Liver (tissue), 9 donors: Measurements from ENCODE around the gene GORASP2. TPM values are rescaled to one million over a fixed set of nuclear protein-coding genes. Genes with fewer than 3 reads are reported as not detected.

Experiments used
- DNase-seq: peaks from one replicate; pipeline ENCODE4 v3.0.0-alpha.2; 2017; ENCODE audit warnings: low spot score
- H3K27ac ChIP-seq, 2 donors: one replicate each; pipeline ENCODE4 v1.7.0; 2013; ENCODE audit warnings: inconsistent platforms in 2 of 2, low read length in 2 of 2, control low read depth in 1 of 2, low read depth in 1 of 2, mild to moderate bottlenecking in 1 of 2
- H3K27me3 ChIP-seq, 4 donors: one replicate each; pipeline versions ENCODE4 v1.6.1 to v1.7.0; 2013; ENCODE audit warnings: low read length in 3 of 4, inconsistent platforms in 1 of 4, mild to moderate bottlenecking in 1 of 4, moderate library complexity in 1 of 4; ENCODE audit not compliant: control insufficient read depth in 4 of 4, insufficient read depth in 4 of 4
- H3K36me3 ChIP-seq, 4 donors: one replicate each; pipeline versions ENCODE4 v1.6.1 to v1.7.0; 2013; ENCODE audit warnings: low read length in 3 of 4, mild to moderate bottlenecking in 3 of 4, low read depth in 1 of 4, moderate library complexity in 1 of 4; ENCODE audit not compliant: control insufficient read depth in 4 of 4, insufficient read depth in 3 of 4
- H3K4me1 ChIP-seq, 4 donors: one replicate each; pipeline versions ENCODE4 v1.6.1 to v1.7.0; 2013; ENCODE audit warnings: low read length in 3 of 4, mild to moderate bottlenecking in 3 of 4, moderate library complexity in 1 of 4; ENCODE audit not compliant: control insufficient read depth in 4 of 4, insufficient read depth in 4 of 4
- H3K4me3 ChIP-seq, 3 donors: one replicate each; pipeline versions ENCODE4 v1.6.1 to v1.7.0; 2013; ENCODE audit warnings: low read length in 3 of 3, control low read depth in 1 of 3, low read depth in 1 of 3, mild to moderate bottlenecking in 1 of 3
- H3K9ac ChIP-seq, 2 donors: one replicate each; pipeline ENCODE4 v1.7.0; 2013; ENCODE audit warnings: low read length in 2 of 2, mild to moderate bottlenecking in 2 of 2, moderate library complexity in 2 of 2, control low read depth in 1 of 2, low read depth in 1 of 2
- H3K9me3 ChIP-seq, 4 donors: one replicate each; pipeline versions ENCODE4 v1.6.1 to v1.7.0; 2013; ENCODE audit warnings: low read length in 3 of 4; ENCODE audit not compliant: control insufficient read depth in 4 of 4
- ATF3 ChIP-seq: IDR thresholded peaks from 2 replicates; pipeline ENCODE4 v1.6.1; 2016; ENCODE audit warnings: antibody characterized with exemption
- EGR1 ChIP-seq, 2 donors: IDR thresholded peaks; 2 replicates each; pipeline ENCODE4 v1.6.1; 2016 to 2018; ENCODE audit warnings: antibody characterized with exemption in 2 of 2, low read depth in 2 of 2
- FOXA1 ChIP-seq: IDR thresholded peaks from 2 replicates; pipeline ENCODE4 v1.6.1; 2016; ENCODE audit warnings: antibody characterized with exemption
- FOXA2 ChIP-seq: IDR thresholded peaks from 2 replicates; pipeline ENCODE4 v1.6.1; 2016; ENCODE audit warnings: antibody characterized with exemption
- GABPA ChIP-seq, 2 donors: IDR thresholded peaks in 1 of 2; conservative IDR thresholded peaks in 1 of 2; 2 replicates each; pipeline ENCODE4 v1.6.1; 2016; ENCODE audit warnings: antibody characterized with exemption in 2 of 2, mild to moderate bottlenecking in 1 of 2, moderate library complexity in 1 of 2
- RXRA ChIP-seq, 2 donors: IDR thresholded peaks; 2 replicates each; pipeline ENCODE4 v1.6.1; 2017 to 2018; ENCODE audit warnings: antibody characterized with exemption in 2 of 2, mild to moderate bottlenecking in 1 of 2
- SP1 ChIP-seq: IDR thresholded peaks from 2 replicates; pipeline ENCODE4 v1.6.1; 2018; ENCODE audit warnings: antibody characterized with exemption, mild to moderate bottlenecking
- TAF1 ChIP-seq: conservative IDR thresholded peaks from 2 replicates; pipeline ENCODE4 v1.6.1; 2016; ENCODE audit warnings: antibody characterized with exemption, mild to moderate bottlenecking
- ZBTB33 ChIP-seq: IDR thresholded peaks from 2 replicates; pipeline ENCODE4 v1.6.1; 2016; ENCODE audit warnings: antibody characterized with exemption
- WGBS: extraction: QIAGEN DNeasy Blood & Tissue Kit; methylation state at CpG from one replicate; pipeline ENCODE4 v1.1.7; 2013; 5-methylcytosine and 5-hydroxymethylcytosine counted together
- polyA plus RNA-seq, 2 donors: library from polyadenylated mRNA; stranded (reverse) in 1 of 2; unstranded in 1 of 2; fragments of 200-250 nt in 1 of 2; fragments of >200 nt in 1 of 2; fragmentation: Nextera tagmentation in 1 of 2; extraction: Ambion mirVana in 1 of 2; gene quantifications; one replicate each; pipeline versions ENCODE4 v1.2.1 to v1.2.3, GENCODE V29; 2013 to 2015
- total RNA-seq, 2 donors: library from RNA; depleted of rRNA; stranded (reverse); fragments of >200 nt; gene quantifications; one replicate each; pipeline ENCODE4 v1.2.3, GENCODE V29; 2014
- TF ChIP-seq, protein P1 (sequence below): fragments of 150-350 bp; IDR thresholded peaks from 2 replicates; pipeline ENCODE4 v1.5.1; 2017; ENCODE audit warnings: improper control_type of control experiment, low read depth, low read length; ENCODE audit not compliant: missing input control
- TF ChIP-seq, protein P2 (sequence below): IDR thresholded peaks from 2 replicates; pipeline ENCODE4 v1.6.1; 2016; ENCODE audit warnings: antibody characterized with exemption, mild to moderate bottlenecking
- TF ChIP-seq, protein P3 (sequence below): IDR thresholded peaks from 2 replicates; pipeline ENCODE4 v1.6.1; 2016; ENCODE audit warnings: antibody characterized with exemption
- donor health status: healthy.
- donor health status: healthy.
- donor health status: healthy.
- donor health status: healthy.
- donor health status: healthy.

The GORASP2 gene
- total and polyA plus RNA-seq, 4 donors, result 12.5 to 40.1 (median 29.9) TPM

DNA sequence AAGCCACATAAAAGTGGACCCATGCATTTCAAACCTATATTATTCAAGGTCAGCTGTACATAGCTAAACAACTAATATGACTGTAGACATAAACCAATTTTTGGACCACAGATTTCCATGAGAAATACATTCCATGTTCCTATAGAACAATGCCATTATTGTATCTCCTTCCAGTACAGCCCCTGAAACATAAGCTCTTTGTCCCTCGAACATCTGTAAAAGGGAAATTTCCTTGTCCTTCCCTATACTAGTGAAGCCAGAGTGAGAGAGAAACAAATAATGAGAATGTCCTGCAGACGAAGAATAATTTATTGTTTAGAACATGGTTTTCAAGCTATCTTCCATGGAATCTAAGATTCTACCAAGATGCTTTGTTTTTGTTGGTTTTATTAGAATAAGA lies 75.3 kb downstream of the GORASP2 start:
- no peak overlapping the region for H3K4me3 ChIP-seq
- no peaks in the 10 kb centered on the region for H3K9me3 ChIP-seq
- DNase-seq, result no peak
- peaks cover 2 to 39% (median 32%) of the 10 kb centered on the region in 4 donors for H3K36me3 ChIP-seq
- 94% methylated on average over 2 of the region's 2 CpGs for WGBS
- no peak overlapping the region for H3K9ac ChIP-seq
- no peaks in the 10 kb centered on the region for H3K4me1 ChIP-seq
- no peak overlapping the region for H3K27ac ChIP-seq
- no peaks in the 10 kb centered on the region for H3K27me3 ChIP-seq
- TF ChIP-seq TAF1, result no peak
- TF ChIP-seq EGR1 (IDR thresholded peaks at IDR 0.05; ENCODE audit: low read depth in 2 of 2), result no peak
- no peak for TF ChIP-seq RXRA (IDR thresholded peaks at IDR 0.05)
- TF ChIP-seq, protein P1, sequence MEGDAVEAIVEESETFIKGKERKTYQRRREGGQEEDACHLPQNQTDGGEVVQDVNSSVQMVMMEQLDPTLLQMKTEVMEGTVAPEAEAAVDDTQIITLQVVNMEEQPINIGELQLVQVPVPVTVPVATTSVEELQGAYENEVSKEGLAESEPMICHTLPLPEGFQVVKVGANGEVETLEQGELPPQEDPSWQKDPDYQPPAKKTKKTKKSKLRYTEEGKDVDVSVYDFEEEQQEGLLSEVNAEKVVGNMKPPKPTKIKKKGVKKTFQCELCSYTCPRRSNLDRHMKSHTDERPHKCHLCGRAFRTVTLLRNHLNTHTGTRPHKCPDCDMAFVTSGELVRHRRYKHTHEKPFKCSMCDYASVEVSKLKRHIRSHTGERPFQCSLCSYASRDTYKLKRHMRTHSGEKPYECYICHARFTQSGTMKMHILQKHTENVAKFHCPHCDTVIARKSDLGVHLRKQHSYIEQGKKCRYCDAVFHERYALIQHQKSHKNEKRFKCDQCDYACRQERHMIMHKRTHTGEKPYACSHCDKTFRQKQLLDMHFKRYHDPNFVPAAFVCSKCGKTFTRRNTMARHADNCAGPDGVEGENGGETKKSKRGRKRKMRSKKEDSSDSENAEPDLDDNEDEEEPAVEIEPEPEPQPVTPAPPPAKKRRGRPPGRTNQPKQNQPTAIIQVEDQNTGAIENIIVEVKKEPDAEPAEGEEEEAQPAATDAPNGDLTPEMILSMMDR, result no peak
- TF ChIP-seq, protein P2, sequence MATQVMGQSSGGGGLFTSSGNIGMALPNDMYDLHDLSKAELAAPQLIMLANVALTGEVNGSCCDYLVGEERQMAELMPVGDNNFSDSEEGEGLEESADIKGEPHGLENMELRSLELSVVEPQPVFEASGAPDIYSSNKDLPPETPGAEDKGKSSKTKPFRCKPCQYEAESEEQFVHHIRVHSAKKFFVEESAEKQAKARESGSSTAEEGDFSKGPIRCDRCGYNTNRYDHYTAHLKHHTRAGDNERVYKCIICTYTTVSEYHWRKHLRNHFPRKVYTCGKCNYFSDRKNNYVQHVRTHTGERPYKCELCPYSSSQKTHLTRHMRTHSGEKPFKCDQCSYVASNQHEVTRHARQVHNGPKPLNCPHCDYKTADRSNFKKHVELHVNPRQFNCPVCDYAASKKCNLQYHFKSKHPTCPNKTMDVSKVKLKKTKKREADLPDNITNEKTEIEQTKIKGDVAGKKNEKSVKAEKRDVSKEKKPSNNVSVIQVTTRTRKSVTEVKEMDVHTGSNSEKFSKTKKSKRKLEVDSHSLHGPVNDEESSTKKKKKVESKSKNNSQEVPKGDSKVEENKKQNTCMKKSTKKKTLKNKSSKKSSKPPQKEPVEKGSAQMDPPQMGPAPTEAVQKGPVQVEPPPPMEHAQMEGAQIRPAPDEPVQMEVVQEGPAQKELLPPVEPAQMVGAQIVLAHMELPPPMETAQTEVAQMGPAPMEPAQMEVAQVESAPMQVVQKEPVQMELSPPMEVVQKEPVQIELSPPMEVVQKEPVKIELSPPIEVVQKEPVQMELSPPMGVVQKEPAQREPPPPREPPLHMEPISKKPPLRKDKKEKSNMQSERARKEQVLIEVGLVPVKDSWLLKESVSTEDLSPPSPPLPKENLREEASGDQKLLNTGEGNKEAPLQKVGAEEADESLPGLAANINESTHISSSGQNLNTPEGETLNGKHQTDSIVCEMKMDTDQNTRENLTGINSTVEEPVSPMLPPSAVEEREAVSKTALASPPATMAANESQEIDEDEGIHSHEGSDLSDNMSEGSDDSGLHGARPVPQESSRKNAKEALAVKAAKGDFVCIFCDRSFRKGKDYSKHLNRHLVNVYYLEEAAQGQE, result no peak
- TF ChIP-seq ATF3, result no peak
- TF ChIP-seq GABPA (IDR thresholded peaks at IDR 0.05 in 1 of 2, conservative IDR thresholded peaks at IDR 0.05 in 1 of 2), result no peak
- no peak for TF ChIP-seq FOXA2
- no peak for TF ChIP-seq FOXA1
- no peak for TF ChIP-seq SP1

DNA sequence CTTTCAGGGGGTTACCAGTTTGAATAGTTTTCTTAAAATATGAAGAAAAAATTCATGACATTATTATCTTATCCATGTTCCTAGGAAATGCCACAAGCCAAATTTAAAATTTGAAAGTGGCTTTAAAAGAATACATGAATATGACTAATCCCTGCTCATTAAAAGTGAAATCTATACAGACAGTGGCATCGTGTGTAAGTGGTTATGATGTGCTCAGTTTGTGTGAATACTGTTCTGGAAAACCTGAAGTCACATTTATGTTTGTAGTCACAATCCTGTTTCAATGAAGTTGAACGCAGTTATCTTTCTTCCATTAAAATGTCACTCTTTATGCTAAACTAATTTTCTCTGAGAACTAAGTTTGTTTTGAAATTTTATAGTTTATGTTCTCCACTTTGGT lies 75.8 kb downstream of the GORASP2 start:
- no peak overlapping the region for H3K9ac ChIP-seq
- H3K27ac ChIP-seq, result no peak overlapping the region
- TF ChIP-seq, protein P3, sequence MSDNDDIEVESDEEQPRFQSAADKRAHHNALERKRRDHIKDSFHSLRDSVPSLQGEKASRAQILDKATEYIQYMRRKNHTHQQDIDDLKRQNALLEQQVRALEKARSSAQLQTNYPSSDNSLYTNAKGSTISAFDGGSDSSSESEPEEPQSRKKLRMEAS, result no peak
- TF ChIP-seq ZBTB33, result no peak
- TF ChIP-seq FOXA1, result no peak
- no peak overlapping the region for H3K4me3 ChIP-seq
- no peak for DNase-seq
- WGBS, result 97% methylated on average over 2 of the region's 2 CpGs
- H3K9me3 ChIP-seq, result no peaks in the 10 kb centered on the region
- no peaks in the 10 kb centered on the region for H3K27me3 ChIP-seq
- H3K4me1 ChIP-seq, result no peaks in the 10 kb centered on the region
- peaks cover 2 to 41% (median 32%) of the 10 kb centered on the region in 4 donors for H3K36me3 ChIP-seq
